Caco-2 (cell line): ENCODE results near the gene PLEKHH2. TPM values are rescaled to one million over a fixed set of nuclear protein-coding genes. Genes with fewer than 3 reads are reported as not detected.

Experiments used
- BruUV-seq: library from RNA; stranded (reverse); fragments of 400-500 nt; replicated peaks from 2 replicates; lab custom pipeline; 2021; lab: Mats Ljungman, UMichigan
- CTCF ChIA-PET: fragments of 300-600 bp; sonication (Branson Sonifier 250); formaldehyde crosslinking; loops from one replicate; lab custom pipeline; 2022; ENCODE audit warnings: antibody characterized with exemption; lab: Charles Lee
- POLR2A ChIA-PET: fragments of 300-600 bp; sonication (Branson Sonifier 250); formaldehyde crosslinking; loops from one replicate; lab custom pipeline; 2022; ENCODE audit warnings: antibody characterized with exemption; lab: Charles Lee
- DNase-seq, 2 experiments: peaks; one replicate each; pipeline versions ENCODE4 v3.0.0 to v3.0.0-alpha.2; 2020 to 2022
- H3K27me3 ChIP-seq: replicated peaks from 2 replicates; pipeline ENCODE4 v1.6.0; 2011; ENCODE audit warnings: low read length; ENCODE audit not compliant: control insufficient read depth, insufficient read depth
- H3K36me3 ChIP-seq: 2 replicates; pipeline ENCODE4 v1.5.1; 2011; ENCODE audit warnings: low read length; ENCODE audit not compliant: control insufficient read depth, insufficient read depth
- H3K4me1 ChIP-seq: fragments of 250-450 bp; sonication (Bioruptor Pico); 2 replicates; pipeline ENCODE4 v1.5.1; 2020; ENCODE audit warnings: mild to moderate bottlenecking
- H3K4me3 ChIP-seq: 2 replicates; pipeline ENCODE4 v1.5.1; 2011; ENCODE audit warnings: low read depth, mild to moderate bottlenecking, control low read depth, low read length
- H3K9me3 ChIP-seq: fragments of 250-450 bp; sonication (Bioruptor Pico); 2 replicates; pipeline ENCODE4 v1.5.1; 2020; ENCODE audit warnings: mild to moderate bottlenecking, moderate library complexity
- H3K27ac Mint-ChIP-seq: one replicate; pipeline ENCODE4 v1.8.0; 2022; ENCODE audit warnings: mixed read lengths; ENCODE audit not compliant: unreplicated experiment
- H3K27me3 Mint-ChIP-seq: one replicate; pipeline ENCODE4 v1.8.0; 2022; ENCODE audit warnings: mixed read lengths; ENCODE audit not compliant: insufficient read depth, unreplicated experiment
- H3K36me3 Mint-ChIP-seq: one replicate; pipeline ENCODE4 v1.8.0; 2022; ENCODE audit warnings: mild to moderate bottlenecking, mixed read lengths; ENCODE audit not compliant: insufficient read depth, unreplicated experiment
- H3K4me1 Mint-ChIP-seq: one replicate; pipeline ENCODE4 v1.8.0; 2022; ENCODE audit warnings: low read depth, mixed read lengths; ENCODE audit not compliant: unreplicated experiment
- H3K4me3 Mint-ChIP-seq: one replicate; pipeline ENCODE4 v1.8.0; 2022; ENCODE audit warnings: mild to moderate bottlenecking, moderate library complexity, mixed read lengths; ENCODE audit not compliant: unreplicated experiment
- H3K9me3 Mint-ChIP-seq: one replicate; pipeline ENCODE4 v1.8.0; 2022; ENCODE audit warnings: mixed read lengths; ENCODE audit not compliant: unreplicated experiment
- intact Hi-C: fragments of 100-400 bp; cut with micrococcal nuclease; formaldehyde crosslinking; loops from one replicate; pipeline ENCODE4 v1.10.0; 2022; ENCODE audit not compliant: unreplicated experiment
- total RNA-seq: library from RNA; stranded (reverse); gene quantifications from 2 replicates; pipeline ENCODE4 v1.2.3, GENCODE V29; 2022
- TF ChIP-seq, protein P1 (sequence below), 2 experiments: fragments of 200-600 bp in 1 of 2; IDR thresholded peaks; 1 replicate in 1 of 2; 2 replicates in 1 of 2; pipeline versions ENCODE4 v1.5.1 to v1.8.0; 2011 to 2022; ENCODE audit warnings: antibody characterized with exemption in 1 of 2, control low read depth in 1 of 2, inconsistent platforms in 1 of 2, low read depth in 1 of 2, low read length in 1 of 2, mild to moderate bottlenecking in 1 of 2, moderate library complexity in 1 of 2; ENCODE audit not compliant: insufficient read depth in 1 of 2, severe bottlenecking in 1 of 2, unreplicated experiment in 1 of 2

The PLEKHH2 gene
- total RNA-seq, 1 experiment from 2014 or later = 1.5 TPM

DNA sequence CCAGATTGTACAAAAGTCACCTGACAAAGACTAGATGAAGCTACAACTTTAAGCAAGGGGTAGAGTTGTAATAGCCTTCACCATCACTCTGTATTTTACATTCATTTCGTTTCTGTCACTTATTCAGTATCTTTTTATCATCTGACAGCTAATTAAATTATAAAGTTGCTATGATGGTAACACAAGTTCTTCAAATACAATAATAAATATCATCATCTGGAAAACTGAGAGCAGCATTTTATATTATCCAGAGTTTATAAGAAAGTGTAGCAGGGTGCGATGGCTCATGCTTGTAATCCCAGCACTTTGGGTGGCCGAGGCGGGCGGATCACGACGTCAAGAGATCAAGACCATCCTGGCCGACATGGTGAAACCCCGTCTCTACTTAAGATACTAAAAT, 157.9 kb downstream of the PLEKHH2 start:
- BruUV-seq = no TSS peak
- intact Hi-C loops = no loop called here
- no peaks in the 10 kb centered on the region for H3K4me1 Mint-ChIP-seq
- Histone ChIP-seq H3K9me3 (no peaks in the 10 kb centered on the region), H3K36me3 (no peaks in the 10 kb centered on the region), H3K4me1 (no peaks in the 10 kb centered on the region), H3K27me3 (no peaks in the 10 kb centered on the region), H3K4me3 (no peak overlapping the region)
- H3K36me3 Mint-ChIP-seq = no peaks in the 10 kb centered on the region
- no peaks in the 10 kb centered on the region for H3K9me3 Mint-ChIP-seq
- POLR2A ChIA-PET = no interaction called here
- CTCF ChIA-PET = no interaction called here
- H3K27ac Mint-ChIP-seq = no peak overlapping the region
- TF ChIP-seq, protein P1, sequence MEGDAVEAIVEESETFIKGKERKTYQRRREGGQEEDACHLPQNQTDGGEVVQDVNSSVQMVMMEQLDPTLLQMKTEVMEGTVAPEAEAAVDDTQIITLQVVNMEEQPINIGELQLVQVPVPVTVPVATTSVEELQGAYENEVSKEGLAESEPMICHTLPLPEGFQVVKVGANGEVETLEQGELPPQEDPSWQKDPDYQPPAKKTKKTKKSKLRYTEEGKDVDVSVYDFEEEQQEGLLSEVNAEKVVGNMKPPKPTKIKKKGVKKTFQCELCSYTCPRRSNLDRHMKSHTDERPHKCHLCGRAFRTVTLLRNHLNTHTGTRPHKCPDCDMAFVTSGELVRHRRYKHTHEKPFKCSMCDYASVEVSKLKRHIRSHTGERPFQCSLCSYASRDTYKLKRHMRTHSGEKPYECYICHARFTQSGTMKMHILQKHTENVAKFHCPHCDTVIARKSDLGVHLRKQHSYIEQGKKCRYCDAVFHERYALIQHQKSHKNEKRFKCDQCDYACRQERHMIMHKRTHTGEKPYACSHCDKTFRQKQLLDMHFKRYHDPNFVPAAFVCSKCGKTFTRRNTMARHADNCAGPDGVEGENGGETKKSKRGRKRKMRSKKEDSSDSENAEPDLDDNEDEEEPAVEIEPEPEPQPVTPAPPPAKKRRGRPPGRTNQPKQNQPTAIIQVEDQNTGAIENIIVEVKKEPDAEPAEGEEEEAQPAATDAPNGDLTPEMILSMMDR (IDR thresholded peaks at IDR 0.05; ENCODE audit: insufficient read depth in 1 of 2, low read depth in 1 of 2, low read length in 1 of 2, severe bottlenecking in 1 of 2, unreplicated experiment in 1 of 2) = no peak
- H3K4me3 Mint-ChIP-seq = no peak overlapping the region
- no peak for DNase-seq
- no peaks in the 10 kb centered on the region for H3K27me3 Mint-ChIP-seq

DNA sequence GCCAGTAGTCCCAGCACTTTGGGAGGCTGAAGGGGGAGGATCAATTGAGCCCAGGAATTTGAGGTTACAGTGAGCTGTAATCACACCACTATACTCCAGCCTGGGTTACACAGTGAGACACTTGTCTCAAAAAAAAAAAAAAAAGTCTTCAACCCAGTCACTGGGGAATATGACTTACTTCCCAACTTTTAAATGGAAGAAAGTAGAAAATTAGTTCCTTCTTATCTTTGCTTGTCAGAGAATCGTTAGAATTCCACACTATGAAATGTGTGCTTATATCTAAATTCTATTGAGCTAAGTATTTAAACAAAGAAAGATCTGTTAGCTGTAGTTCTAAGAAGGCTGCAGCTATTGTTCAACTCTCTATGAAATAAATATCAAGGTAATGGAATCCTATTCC, 159.1 kb downstream of the PLEKHH2 start:
- H3K4me3 Mint-ChIP-seq = no peak overlapping the region
- CTCF ChIA-PET = no interaction called here
- DNase-seq = no peak
- no peak overlapping the region for H3K27ac Mint-ChIP-seq
- H3K9me3 ChIP-seq = no peaks in the 10 kb centered on the region
- BruUV-seq = no TSS peak
- H3K27me3 ChIP-seq = no peaks in the 10 kb centered on the region
- H3K4me1 Mint-ChIP-seq = no peaks in the 10 kb centered on the region
- intact Hi-C loops = no loop called here
- TF ChIP-seq, protein P1 (IDR thresholded peaks at IDR 0.05; ENCODE audit: insufficient read depth in 1 of 2, low read depth in 1 of 2, low read length in 1 of 2, severe bottlenecking in 1 of 2, unreplicated experiment in 1 of 2) = no peak
- H3K4me3 ChIP-seq = no peak overlapping the region
- no peaks in the 10 kb centered on the region for H3K4me1 ChIP-seq
- H3K27me3 Mint-ChIP-seq = no peaks in the 10 kb centered on the region
- POLR2A ChIA-PET = no interaction called here
- no peaks in the 10 kb centered on the region for H3K9me3 Mint-ChIP-seq
- no peaks in the 10 kb centered on the region for H3K36me3 ChIP-seq
- peaks cover 3% of the 10 kb centered on the region for H3K36me3 Mint-ChIP-seq

DNA sequence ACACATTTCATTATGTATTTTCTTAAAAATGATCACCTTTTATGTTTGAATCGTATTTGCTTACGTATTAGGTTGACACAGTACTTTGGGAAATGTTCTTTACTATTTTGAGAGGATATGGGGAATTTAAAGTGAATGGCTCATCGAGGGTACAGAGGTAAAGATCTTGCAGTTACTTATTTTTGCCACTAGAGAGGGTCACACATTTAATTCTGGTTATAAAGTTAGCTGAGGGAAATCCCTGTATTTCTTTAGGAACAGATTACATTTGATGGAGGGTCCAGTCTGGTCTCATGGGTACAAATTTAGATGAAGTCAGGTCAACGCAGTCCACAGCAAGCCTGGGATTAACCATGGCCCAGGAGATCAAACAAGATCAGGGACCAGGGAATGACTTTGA, 161.2 kb downstream of the PLEKHH2 start:
- Histone ChIP-seq H3K9me3 (no peaks in the 10 kb centered on the region), H3K4me1 (no peaks in the 10 kb centered on the region), H3K36me3 (no peaks in the 10 kb centered on the region), H3K4me3 (no peak overlapping the region), H3K27me3 (no peaks in the 10 kb centered on the region)
- TF ChIP-seq, protein P1 (IDR thresholded peaks at IDR 0.05; ENCODE audit: insufficient read depth in 1 of 2, low read depth in 1 of 2, low read length in 1 of 2, severe bottlenecking in 1 of 2, unreplicated experiment in 1 of 2) = peak; percentile 33 to 46
- no TSS peak for BruUV-seq
- intact Hi-C loops = no loop called here
- no peaks in the 10 kb centered on the region for H3K9me3 Mint-ChIP-seq
- no peak overlapping the region for H3K4me3 Mint-ChIP-seq
- peaks cover 6% of the 10 kb centered on the region for H3K36me3 Mint-ChIP-seq
- no peak overlapping the region for H3K27ac Mint-ChIP-seq
- CTCF ChIA-PET = interaction anchor here (0.6 to 1.1 kb wide), 2 partner anchors 25 to 56 kb away, joined by 3 to 4 read pairs; partner anchors contain the start of gene DYNC2LI1
- no peaks in the 10 kb centered on the region for H3K4me1 Mint-ChIP-seq
- H3K27me3 Mint-ChIP-seq = no peaks in the 10 kb centered on the region
- POLR2A ChIA-PET = no interaction called here
- no peak for DNase-seq
